ENCODE results near the gene TTC7B. TPM values are rescaled to one million over a fixed set of nuclear protein-coding genes. Genes with fewer than 3 reads are reported as not detected.
A peak's percentile ranks its signal among the peaks of the same experiment; 100 is the strongest.

The TTC7B gene
- total and polyA plus RNA-seq, 9 donors, result 17.6 to 44.7 (median 38.0) TPM

DNA sequence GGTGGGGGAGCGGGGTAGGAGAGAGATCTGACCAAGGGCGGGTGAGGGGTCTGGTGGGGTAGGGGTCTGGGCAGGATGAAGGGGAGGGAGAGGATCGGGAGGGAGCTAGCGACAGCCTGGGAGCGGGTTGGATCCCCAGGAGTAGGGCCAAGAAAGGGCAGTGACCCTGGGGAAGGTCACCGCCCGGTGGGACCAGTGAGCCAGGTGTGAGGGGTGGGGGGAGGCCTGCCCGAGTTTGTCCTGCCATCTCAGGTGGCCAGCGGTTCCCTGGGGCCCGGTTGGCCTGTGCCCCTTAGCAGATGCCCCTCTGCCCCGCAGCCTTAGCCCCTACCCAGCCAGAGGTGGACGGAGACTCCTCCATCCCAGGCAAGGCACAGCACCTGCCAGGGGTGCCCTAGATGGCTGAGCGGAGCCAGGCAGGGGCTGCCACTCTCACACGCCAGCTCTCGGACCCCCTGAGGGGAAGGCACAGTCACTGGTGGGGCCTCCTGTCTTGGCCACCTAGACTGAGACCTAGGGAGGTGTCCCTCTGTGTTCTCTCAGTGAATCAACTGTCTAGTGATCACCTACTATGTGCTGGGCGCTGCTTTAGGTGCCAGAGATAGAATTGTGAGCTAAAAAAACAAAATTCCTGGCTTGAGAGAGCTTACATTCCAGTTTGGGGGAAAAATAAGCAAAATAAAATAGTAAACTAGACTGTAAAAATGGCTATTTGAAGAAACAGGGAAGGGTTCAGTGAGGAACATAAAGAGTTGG lies 629 bp upstream of the TTC7B start:
- Histone ChIP-seq H3K9me3 (replicated peaks; ENCODE audit: control insufficient read depth, low read depth, low read length) (no peaks in the 10 kb centered on the region), H3K4me1 (ENCODE audit: control insufficient read depth, insufficient read depth, low read length) (peaks cover 20% of the 10 kb centered on the region), H3K27me3 (ENCODE audit: control insufficient read depth, insufficient read depth, low read length) (no peaks in the 10 kb centered on the region), H3K27ac (ENCODE audit: low read length) (no peak overlapping the region), H3K36me3 (ENCODE audit: control insufficient read depth, insufficient read depth, low read length) (no peaks in the 10 kb centered on the region), H3K4me3 (ENCODE audit: low read length) (no peak overlapping the region)
- DNase-seq, result peak; percentile 20
- WGBS (ENCODE audit: insufficient coverage), result 43% methylated on average over 5 of the region's 16 CpGs

DNA sequence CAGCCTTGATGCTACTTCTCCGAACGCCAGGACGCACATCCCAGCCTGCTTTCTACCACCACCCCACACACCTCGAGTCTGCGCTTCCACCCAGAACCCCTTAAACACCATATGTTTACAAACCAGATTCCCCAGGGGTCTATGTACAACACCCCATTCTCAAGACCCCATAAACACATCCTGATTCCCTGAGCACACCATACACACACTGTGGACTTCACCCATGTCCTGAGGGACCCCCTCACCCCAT lies 733 bp downstream of the TTC7B start:
- 18% methylated on average over 5 of the region's 5 CpGs for WGBS (ENCODE audit: insufficient coverage)
- H3K4me1 ChIP-seq (ENCODE audit: control insufficient read depth, insufficient read depth, low read length), result peaks cover 23% of the 10 kb centered on the region
- H3K27ac ChIP-seq (ENCODE audit: low read length), result no peak overlapping the region
- H3K4me3 ChIP-seq (ENCODE audit: low read length), result peak overlapping the region; percentile 78
- H3K36me3 ChIP-seq (ENCODE audit: control insufficient read depth, insufficient read depth, low read length), result no peaks in the 10 kb centered on the region
- no peaks in the 10 kb centered on the region for H3K9me3 ChIP-seq (replicated peaks; ENCODE audit: control insufficient read depth, low read depth, low read length)
- no peaks in the 10 kb centered on the region for H3K27me3 ChIP-seq (ENCODE audit: control insufficient read depth, insufficient read depth, low read length)
- DNase-seq, result peak; percentile 22

GRCh38 chr14:90814806-90815571 lies 1.2 kb downstream of the TTC7B start:
- H3K27me3 ChIP-seq (ENCODE audit: control insufficient read depth, insufficient read depth, low read length), result no peaks in the 10 kb centered on the region
- no peak overlapping the region for H3K27ac ChIP-seq (ENCODE audit: low read length)
- no peak for DNase-seq
- no peaks in the 10 kb centered on the region for H3K9me3 ChIP-seq (replicated peaks; ENCODE audit: control insufficient read depth, low read depth, low read length)
- peak overlapping the region; percentile 78 for H3K4me3 ChIP-seq (ENCODE audit: low read length)
- peaks cover 27% of the 10 kb centered on the region for H3K4me1 ChIP-seq (ENCODE audit: control insufficient read depth, insufficient read depth, low read length)
- 49% methylated on average over 5 of the region's 13 CpGs for WGBS (ENCODE audit: insufficient coverage)
- H3K36me3 ChIP-seq (ENCODE audit: control insufficient read depth, insufficient read depth, low read length), result peaks cover 3% of the 10 kb centered on the region

- H3K4me1 ChIP-seq (ENCODE audit: control insufficient read depth, insufficient read depth, low read length), result peaks cover 34% of the 10 kb centered on the region
- H3K36me3 ChIP-seq (ENCODE audit: control insufficient read depth, insufficient read depth, low read length), result peaks cover 3% of the 10 kb centered on the region
- no peak overlapping the region for H3K27ac ChIP-seq (ENCODE audit: low read length)
- H3K4me3 ChIP-seq (ENCODE audit: low read length), result no peak overlapping the region
- no CpG with 5 or more reads among the region's 5 CpGs for WGBS (ENCODE audit: insufficient coverage)
- DNase-seq, result no peak
- H3K27me3 ChIP-seq (ENCODE audit: control insufficient read depth, insufficient read depth, low read length), result no peaks in the 10 kb centered on the region
- no peaks in the 10 kb centered on the region for H3K9me3 ChIP-seq (replicated peaks; ENCODE audit: control insufficient read depth, low read depth, low read length)
Measured at GRCh38 chr14:90813442-90813841, 2.8 kb downstream of the TTC7B start.

GRCh38 chr14:90812109-90812508 lies 4.1 kb downstream of the TTC7B start:
- H3K27me3 ChIP-seq (ENCODE audit: control insufficient read depth, insufficient read depth, low read length), result no peaks in the 10 kb centered on the region

GRCh38 chr14:90811641-90812040 lies 4.6 kb downstream of the TTC7B start:
- Histone ChIP-seq H3K27ac (ENCODE audit: low read length) (no peak overlapping the region), H3K4me1 (ENCODE audit: control insufficient read depth, insufficient read depth, low read length) (peaks cover 33% of the 10 kb centered on the region), H3K27me3 (ENCODE audit: control insufficient read depth, insufficient read depth, low read length) (no peaks in the 10 kb centered on the region), H3K4me3 (ENCODE audit: low read length) (no peak overlapping the region), H3K9me3 (replicated peaks; ENCODE audit: control insufficient read depth, low read depth, low read length) (no peaks in the 10 kb centered on the region), H3K36me3 (ENCODE audit: control insufficient read depth, insufficient read depth, low read length) (peaks cover 3% of the 10 kb centered on the region)
- DNase-seq, result no peak
- WGBS (ENCODE audit: insufficient coverage), result 91% methylated on average over 7 of the region's 10 CpGs

More at GRCh38 chr14:90812109-90812508, 4.1 kb downstream of the TTC7B start:
- Histone ChIP-seq H3K9me3 (replicated peaks; ENCODE audit: control insufficient read depth, low read depth, low read length) (no peaks in the 10 kb centered on the region), H3K36me3 (ENCODE audit: control insufficient read depth, insufficient read depth, low read length) (peaks cover 3% of the 10 kb centered on the region), H3K27ac (ENCODE audit: low read length) (no peak overlapping the region), H3K4me1 (ENCODE audit: control insufficient read depth, insufficient read depth, low read length) (peaks cover 36% of the 10 kb centered on the region), H3K4me3 (ENCODE audit: low read length) (no peak overlapping the region)
- DNase-seq, result no peak
- WGBS (ENCODE audit: insufficient coverage), result 95% methylated on average over 2 of the region's 5 CpGs

DNA sequence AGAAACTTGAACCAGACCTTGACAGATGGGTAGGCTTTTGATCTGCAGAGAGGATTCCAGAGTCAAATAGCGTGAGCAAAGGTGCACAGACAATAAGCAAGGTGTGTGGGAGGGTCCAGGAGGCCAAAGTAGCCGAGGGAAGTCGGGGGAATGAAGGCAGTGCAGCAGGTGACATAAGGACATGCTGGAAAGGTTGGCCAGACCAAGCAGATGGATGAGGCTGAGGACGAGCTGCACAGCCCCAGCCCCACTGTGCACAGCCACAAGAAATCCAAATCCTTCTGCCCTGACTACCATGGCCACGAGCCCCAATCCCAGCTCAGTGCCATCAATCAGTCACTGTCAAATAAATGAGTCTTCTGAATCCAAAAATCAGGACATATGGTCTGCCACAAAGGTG lies 5.4 kb downstream of the TTC7B start:
- WGBS (ENCODE audit: insufficient coverage), result 83% methylated on average over 2 of the region's 5 CpGs
- Histone ChIP-seq H3K4me3 (ENCODE audit: low read length) (no peak overlapping the region), H3K27me3 (ENCODE audit: control insufficient read depth, insufficient read depth, low read length) (no peaks in the 10 kb centered on the region), H3K4me1 (ENCODE audit: control insufficient read depth, insufficient read depth, low read length) (peaks cover 36% of the 10 kb centered on the region), H3K27ac (ENCODE audit: low read length) (no peak overlapping the region), H3K9me3 (replicated peaks; ENCODE audit: control insufficient read depth, low read depth, low read length) (no peaks in the 10 kb centered on the region), H3K36me3 (ENCODE audit: control insufficient read depth, insufficient read depth, low read length) (peaks cover 3% of the 10 kb centered on the region)
- DNase-seq, result no peak

DNA sequence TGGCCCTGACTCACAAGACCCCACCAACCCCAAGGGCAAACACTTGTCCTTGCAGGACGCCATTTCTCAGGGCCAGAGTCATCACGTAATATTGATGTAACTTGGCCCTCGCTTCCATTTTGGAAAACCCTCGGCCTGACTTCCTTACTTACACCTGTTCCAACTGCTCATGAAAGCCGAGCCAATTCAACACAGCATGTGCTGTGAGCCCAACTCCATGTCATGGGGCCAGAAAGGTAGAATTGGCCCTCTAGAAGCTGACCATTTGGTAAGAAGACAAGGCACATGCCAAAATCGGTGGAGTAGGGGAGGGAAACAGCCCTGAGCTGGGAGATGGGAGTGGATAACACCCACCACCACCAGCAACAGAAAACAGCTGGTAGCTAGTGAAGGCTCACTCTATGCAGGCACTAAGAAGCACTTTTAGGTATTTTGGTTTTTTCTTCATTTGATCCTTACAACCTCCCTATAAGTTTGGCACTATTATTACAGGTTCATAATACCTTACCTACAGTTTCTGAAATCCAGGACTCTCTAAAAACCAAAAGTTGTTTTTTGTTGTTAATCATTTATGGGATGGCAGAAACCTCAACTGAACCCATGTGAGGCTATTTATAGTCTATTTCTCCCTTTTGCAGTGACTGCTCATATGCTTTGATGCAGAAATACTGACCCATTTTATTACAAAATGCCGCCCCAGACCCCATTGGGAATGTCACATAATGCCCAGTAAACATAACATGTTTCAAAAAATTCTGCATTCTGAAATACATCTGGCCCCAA lies 6.5 kb downstream of the TTC7B start:
- H3K36me3 ChIP-seq (ENCODE audit: control insufficient read depth, insufficient read depth, low read length), result peaks cover 3% of the 10 kb centered on the region
- DNase-seq, result no peak
- H3K4me3 ChIP-seq (ENCODE audit: low read length), result no peak overlapping the region
- WGBS (ENCODE audit: insufficient coverage), result 91% methylated on average over 5 of the region's 7 CpGs
- no peak overlapping the region for H3K27ac ChIP-seq (ENCODE audit: low read length)
- H3K9me3 ChIP-seq (replicated peaks; ENCODE audit: control insufficient read depth, low read depth, low read length), result no peaks in the 10 kb centered on the region
- H3K27me3 ChIP-seq (ENCODE audit: control insufficient read depth, insufficient read depth, low read length), result no peaks in the 10 kb centered on the region
- H3K4me1 ChIP-seq (ENCODE audit: control insufficient read depth, insufficient read depth, low read length), result peaks cover 25% of the 10 kb centered on the region

DNA sequence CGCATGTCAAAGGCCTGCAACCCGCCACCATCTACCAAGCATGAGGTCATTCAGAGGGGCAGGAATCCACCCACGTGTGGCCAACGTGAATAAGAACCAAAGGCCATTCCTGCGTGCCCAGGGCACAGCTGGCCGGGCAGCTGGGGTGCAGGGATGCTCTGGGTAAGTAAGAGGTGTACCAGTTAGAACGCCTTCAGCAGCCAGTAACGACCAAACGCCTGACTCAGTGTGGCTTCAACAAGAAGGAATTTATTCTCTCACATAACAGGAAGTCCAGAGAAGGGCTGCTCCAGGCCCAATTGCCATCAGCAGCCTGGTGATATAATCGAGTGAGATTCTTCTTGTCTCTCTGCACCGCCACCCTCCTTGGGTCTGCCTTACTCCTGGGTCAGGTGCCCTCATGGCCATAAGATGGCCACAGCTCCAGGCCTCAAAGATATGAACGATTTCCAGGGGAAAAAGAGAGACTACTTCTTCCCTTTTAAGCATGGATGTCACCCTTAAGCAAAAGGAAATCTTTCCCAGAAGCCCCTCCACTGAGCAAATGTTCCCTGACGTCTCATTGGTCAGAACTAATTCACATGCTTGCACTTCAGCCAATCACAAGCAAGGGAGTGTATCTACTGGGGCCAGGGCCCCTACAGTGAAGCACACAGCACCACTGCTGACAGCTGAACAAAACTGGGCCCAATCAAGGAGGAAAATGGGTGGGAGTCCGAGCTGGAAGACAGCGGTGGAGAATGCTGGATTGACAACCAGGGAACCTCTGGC lies 7.3 kb downstream of the TTC7B start:
- 90% methylated on average over 8 of the region's 15 CpGs for WGBS (ENCODE audit: insufficient coverage)
- no peak overlapping the region for H3K27ac ChIP-seq (ENCODE audit: low read length)
- no peak overlapping the region for H3K4me3 ChIP-seq (ENCODE audit: low read length)
- peaks cover 3% of the 10 kb centered on the region for H3K36me3 ChIP-seq (ENCODE audit: control insufficient read depth, insufficient read depth, low read length)
- no peaks in the 10 kb centered on the region for H3K9me3 ChIP-seq (replicated peaks; ENCODE audit: control insufficient read depth, low read depth, low read length)
- H3K4me1 ChIP-seq (ENCODE audit: control insufficient read depth, insufficient read depth, low read length), result peaks cover 28% of the 10 kb centered on the region
- no peak for DNase-seq
- no peaks in the 10 kb centered on the region for H3K27me3 ChIP-seq (ENCODE audit: control insufficient read depth, insufficient read depth, low read length)
